Measurements from ENCODE around the gene MYL11.

MYL11 gene

GRCh38 chr16:30350134-30350871 lies 24.3 kb upstream of the MYL11 start:
- H3K36me3 ChIP-seq (ENCODE audit: insufficient read depth, low read length): peaks cover 8% of the 10 kb centered on the region
- no peak overlapping the region for H3K9ac ChIP-seq (ENCODE audit: low read depth, low read length)
- no peaks in the 10 kb centered on the region for H3K9me3 ChIP-seq (ENCODE audit: control insufficient read depth, insufficient read depth, low read length)
- no peaks in the 10 kb centered on the region; the same call in 1 of the 2 replicates for H3K4me1 ChIP-seq (ENCODE audit: insufficient read depth, low read length)

DNA sequence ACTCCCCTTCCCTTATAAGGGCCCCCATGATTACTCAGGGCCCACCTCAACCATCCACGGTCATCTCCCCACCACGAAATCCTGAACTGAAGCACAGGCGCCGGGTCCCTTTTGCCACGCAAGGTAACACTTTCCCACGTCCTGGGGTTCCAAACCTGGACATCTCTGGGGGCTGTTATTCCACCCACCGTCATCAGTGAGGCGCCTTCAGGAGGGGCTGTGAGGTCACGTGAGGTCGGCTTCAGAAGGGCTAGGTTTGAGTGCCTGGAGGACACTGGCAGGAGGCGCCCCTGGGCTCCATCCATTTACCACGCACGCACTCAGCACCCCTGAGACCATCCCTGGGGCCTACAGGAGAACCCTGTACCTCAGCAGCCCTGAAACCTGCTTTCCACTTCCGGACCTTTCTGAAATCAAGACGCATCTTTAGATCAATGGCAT lies 23.6 kb upstream of the MYL11 start:
- H3K9ac ChIP-seq (ENCODE audit: low read depth, low read length): no peak overlapping the region
- no peaks in the 10 kb centered on the region for H3K9me3 ChIP-seq (ENCODE audit: control insufficient read depth, insufficient read depth, low read length)
- no peaks in the 10 kb centered on the region; the same call in 1 of the 2 replicates for H3K4me1 ChIP-seq (ENCODE audit: insufficient read depth, low read length)
- H3K36me3 ChIP-seq (ENCODE audit: insufficient read depth, low read length): peaks cover 8% of the 10 kb centered on the region

DNA sequence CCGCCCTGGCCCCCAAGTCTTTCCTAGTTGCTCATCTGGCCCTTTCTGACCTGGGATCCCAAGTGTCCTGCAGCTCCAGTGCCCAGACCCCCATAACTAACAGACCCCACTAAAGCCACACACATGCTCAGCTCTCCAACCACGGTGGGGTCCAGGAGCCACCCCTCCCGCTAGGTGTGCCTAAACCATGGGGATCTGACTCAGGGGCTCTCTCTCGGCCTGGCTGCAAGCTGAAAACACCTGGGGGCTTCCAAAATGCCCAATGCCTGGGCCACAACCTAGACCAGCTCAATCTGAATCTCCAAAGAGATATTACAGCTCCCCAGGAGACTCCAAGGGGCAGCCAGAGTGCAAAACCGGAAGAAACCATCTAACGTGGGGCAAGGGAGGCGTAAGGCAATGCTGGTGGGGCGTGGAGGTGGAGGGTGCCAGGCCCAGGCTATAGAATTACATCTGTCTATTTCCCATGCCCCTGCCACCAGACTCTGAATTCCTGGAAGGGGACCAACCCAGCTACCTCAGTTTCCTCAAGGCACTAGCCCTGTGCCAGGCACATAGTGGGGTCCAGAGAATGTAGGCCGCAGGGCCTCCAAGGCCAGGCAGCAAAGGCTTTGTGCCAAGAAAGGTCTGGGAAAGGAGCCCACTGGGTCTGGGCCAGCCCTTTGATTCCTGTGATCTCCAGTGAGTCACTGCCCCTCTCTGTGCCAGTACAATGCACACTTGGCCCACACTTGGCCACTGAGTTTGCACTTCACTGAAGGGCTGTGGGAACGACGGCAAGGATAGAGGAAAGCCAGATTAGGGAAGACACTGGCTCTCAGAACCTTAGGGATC lies 22.8 kb upstream of the MYL11 start:
- Histone ChIP-seq H3K4me1 (ENCODE audit: insufficient read depth, low read length) (no peaks in the 10 kb centered on the region; the same call in 1 of the 2 replicates), H3K9me3 (ENCODE audit: control insufficient read depth, insufficient read depth, low read length) (no peaks in the 10 kb centered on the region), H3K36me3 (ENCODE audit: insufficient read depth, low read length) (peaks cover 8% of the 10 kb centered on the region), H3K9ac (ENCODE audit: low read depth, low read length) (no peak overlapping the region)

GRCh38 chr16:30352488-30353401 lies 21.9 kb upstream of the MYL11 start:
- H3K36me3 ChIP-seq (ENCODE audit: insufficient read depth, low read length): peaks cover 8% of the 10 kb centered on the region
- H3K9me3 ChIP-seq (ENCODE audit: control insufficient read depth, insufficient read depth, low read length): no peaks in the 10 kb centered on the region
- no peaks in the 10 kb centered on the region; the same call in 1 of the 2 replicates for H3K4me1 ChIP-seq (ENCODE audit: insufficient read depth, low read length)
- no peak overlapping the region for H3K9ac ChIP-seq (ENCODE audit: low read depth, low read length)

GRCh38 chr16:30353438-30354129 lies 21.0 kb upstream of the MYL11 start:
- Histone ChIP-seq H3K4me1 (ENCODE audit: insufficient read depth, low read length) (no peaks in the 10 kb centered on the region; the same call in 1 of the 2 replicates), H3K9ac (ENCODE audit: low read depth, low read length) (no peak overlapping the region; the same call in 1 of the 2 replicates), H3K36me3 (ENCODE audit: insufficient read depth, low read length) (peaks cover 8% of the 10 kb centered on the region), H3K9me3 (ENCODE audit: control insufficient read depth, insufficient read depth, low read length) (no peaks in the 10 kb centered on the region)

GRCh38 chr16:30354423-30355143 lies 20.0 kb upstream of the MYL11 start:
- peak overlapping the region; percentile 84 for H3K9ac ChIP-seq (ENCODE audit: low read depth, low read length)
- H3K4me1 ChIP-seq (ENCODE audit: insufficient read depth, low read length): no peaks in the 10 kb centered on the region; the same call in 1 of the 2 replicates
- H3K36me3 ChIP-seq (ENCODE audit: insufficient read depth, low read length): peaks cover 8% of the 10 kb centered on the region
- H3K9me3 ChIP-seq (ENCODE audit: control insufficient read depth, insufficient read depth, low read length): no peaks in the 10 kb centered on the region

DNA sequence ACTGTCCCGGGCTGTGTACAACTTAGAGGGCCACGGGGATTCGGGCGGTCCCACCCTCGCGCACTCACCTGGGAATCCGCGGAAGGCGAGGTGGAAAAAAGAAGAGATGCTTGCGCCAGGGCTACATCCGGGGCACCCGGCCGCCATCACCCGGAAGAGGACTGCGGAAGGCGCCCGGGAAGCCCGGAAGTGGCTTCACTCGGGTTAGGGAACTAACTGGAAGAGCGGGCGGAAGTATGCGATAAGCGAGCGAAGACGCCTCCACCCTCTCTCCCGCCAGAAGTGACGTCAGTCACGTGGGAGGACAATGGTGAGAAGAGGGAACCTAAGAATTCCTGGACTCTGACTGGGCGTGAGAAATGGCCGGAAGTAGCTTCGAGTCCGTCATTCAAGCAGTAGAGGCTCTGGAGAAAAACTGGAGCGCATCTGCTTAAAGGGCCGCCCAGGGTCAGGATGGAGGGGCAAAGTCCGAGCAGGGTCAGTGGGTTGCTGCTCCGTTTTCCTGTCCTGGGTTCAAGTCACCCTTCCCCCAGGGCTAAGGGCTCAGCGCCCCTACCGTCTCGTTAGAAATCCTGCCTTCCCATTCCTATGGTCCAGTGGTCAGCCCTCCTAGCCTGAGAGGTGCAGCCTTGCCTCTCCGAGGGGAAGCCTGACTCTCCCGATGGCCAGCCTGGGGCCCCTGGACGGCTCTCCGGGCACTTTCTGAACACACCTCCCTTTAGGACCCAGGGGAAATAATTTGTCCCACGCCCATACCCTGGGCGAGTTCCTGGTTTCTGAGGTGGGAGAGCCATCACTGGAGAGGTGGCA lies 19.3 kb upstream of the MYL11 start, which contains the start of gene CD2BP2:
Gene CD2BP2 (minus strand): TSS at position 165 of the 810 bp plus-strand sequence. CDS start 627 bp downstream, outside the sequence.
- H3K36me3 ChIP-seq (ENCODE audit: insufficient read depth, low read length): peaks cover 8% of the 10 kb centered on the region
- H3K4me1 ChIP-seq (ENCODE audit: insufficient read depth, low read length): no peaks in the 10 kb centered on the region; the same call in 1 of the 2 replicates
- H3K9ac ChIP-seq (ENCODE audit: low read depth, low read length): peak within 1 kb of the TSS; percentile 84
- H3K9me3 ChIP-seq (ENCODE audit: control insufficient read depth, insufficient read depth, low read length): no peaks in the 10 kb centered on the region

- peak overlapping the region; percentile 84 for H3K9ac ChIP-seq (ENCODE audit: low read depth, low read length)
- H3K36me3 ChIP-seq (ENCODE audit: insufficient read depth, low read length): peaks cover 8% of the 10 kb centered on the region
- no peaks in the 10 kb centered on the region; the same call in 1 of the 2 replicates for H3K4me1 ChIP-seq (ENCODE audit: insufficient read depth, low read length)
- H3K9me3 ChIP-seq (ENCODE audit: control insufficient read depth, insufficient read depth, low read length): no peaks in the 10 kb centered on the region
Observed at GRCh38 chr16:30355954-30356308, 18.7 kb upstream of the MYL11 start.

DNA sequence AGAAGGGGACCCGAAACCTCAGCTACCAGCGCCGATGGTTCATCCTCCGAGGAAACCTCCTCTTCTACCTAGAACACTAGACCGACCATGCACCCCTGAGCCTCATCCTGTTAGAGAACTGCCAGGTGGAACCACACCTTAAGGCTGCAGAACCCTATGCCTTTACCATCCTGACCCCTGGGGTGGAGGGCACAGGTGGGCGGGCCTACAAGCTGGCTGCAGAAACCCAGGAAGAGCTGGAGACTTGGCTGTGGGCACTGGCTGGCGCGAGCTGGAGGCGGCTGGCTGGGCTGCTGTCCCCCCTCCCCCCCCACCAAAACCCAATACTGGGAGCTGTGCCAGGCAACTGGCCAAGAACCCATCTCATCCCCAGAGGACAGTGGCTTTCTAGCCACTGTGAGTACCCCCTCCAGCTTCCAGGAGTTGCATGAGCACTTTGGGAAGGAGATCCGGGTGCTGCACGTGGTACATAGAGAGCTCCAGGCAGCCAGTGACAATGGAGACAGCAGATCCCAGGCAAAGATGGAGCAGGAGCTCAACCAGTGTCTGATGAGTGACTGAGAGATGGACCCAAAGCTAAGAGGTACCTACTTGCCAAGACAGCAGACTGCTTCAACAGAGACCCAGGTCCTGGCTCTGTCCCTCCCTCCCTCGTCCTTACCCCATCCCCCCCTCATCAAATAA lies 18.1 kb upstream of the MYL11 start:
- Histone ChIP-seq H3K9me3 (ENCODE audit: control insufficient read depth, insufficient read depth, low read length) (no peaks in the 10 kb centered on the region), H3K9ac (ENCODE audit: low read depth, low read length) (peak overlapping the region; percentile 84; the same call in 1 of the 2 replicates), H3K36me3 (ENCODE audit: insufficient read depth, low read length) (peaks cover 8% of the 10 kb centered on the region; the same call in 1 of the 2 replicates), H3K4me1 (ENCODE audit: insufficient read depth, low read length) (no peaks in the 10 kb centered on the region; the same call in 1 of the 2 replicates)

DNA sequence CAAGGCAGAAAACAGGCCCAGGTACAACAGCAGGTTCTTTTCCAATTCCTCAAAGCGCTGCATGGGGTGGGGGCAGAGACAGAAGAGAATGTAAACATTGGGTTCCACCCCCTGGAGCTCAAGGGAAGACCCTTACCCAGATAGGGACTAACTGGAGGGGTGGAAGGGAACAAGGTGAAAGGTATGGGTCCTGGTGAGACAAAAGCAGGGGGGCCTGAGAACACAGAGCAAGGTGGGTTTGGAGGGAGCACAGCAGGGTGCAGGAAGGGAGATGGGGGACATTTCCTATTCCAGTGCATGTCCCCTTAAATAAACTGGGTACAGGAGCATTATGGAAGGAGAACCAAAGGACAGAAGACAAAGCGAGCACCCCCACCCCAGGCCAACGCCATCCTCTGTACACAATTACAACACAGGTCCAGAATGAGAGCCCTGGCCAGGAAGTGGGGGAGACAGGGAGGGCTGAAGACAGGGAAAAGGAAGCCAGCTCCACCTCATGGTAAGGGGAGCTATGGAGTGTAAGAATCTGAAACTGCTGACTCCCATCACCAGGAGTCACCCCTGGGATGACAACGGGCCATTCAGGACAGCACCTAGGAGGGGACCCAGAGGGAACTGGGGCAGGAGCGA lies 17.4 kb upstream of the MYL11 start:
- Histone ChIP-seq H3K9ac (ENCODE audit: low read depth, low read length) (no peak overlapping the region), H3K4me1 (ENCODE audit: insufficient read depth, low read length) (no peaks in the 10 kb centered on the region; the same call in 1 of the 2 replicates), H3K36me3 (ENCODE audit: insufficient read depth, low read length) (peaks cover 7% of the 10 kb centered on the region; the same call in 1 of the 2 replicates), H3K9me3 (ENCODE audit: control insufficient read depth, insufficient read depth, low read length) (no peaks in the 10 kb centered on the region)

- Histone ChIP-seq H3K4me1 (ENCODE audit: insufficient read depth, low read length) (no peaks in the 10 kb centered on the region; the same call in 1 of the 2 replicates), H3K36me3 (ENCODE audit: insufficient read depth, low read length) (no peaks in the 10 kb centered on the region), H3K9ac (ENCODE audit: low read depth, low read length) (no peak overlapping the region), H3K9me3 (ENCODE audit: control insufficient read depth, insufficient read depth, low read length) (no peaks in the 10 kb centered on the region)
Observed at GRCh38 chr16:30357715-30358576, 16.7 kb upstream of the MYL11 start.
